Peyer's patch (tissue), 4 donors: ENCODE data around the gene SERTM1. TPM values are rescaled to one million over a fixed set of nuclear protein-coding genes. Genes with fewer than 3 reads are reported as not detected.

ENCODE experiments used
- DNase-seq, 3 donors: peaks; one replicate each; pipeline ENCODE4 v3.0.0-alpha.2; 2017 to 2019
- H3K27ac ChIP-seq, 4 donors: fragments of 200-600 bp; sonication (generic); one replicate each; pipeline ENCODE4 v1.5.1; 2016 to 2019
- H3K27me3 ChIP-seq, 2 donors: fragments of 200-600 bp; sonication (generic); one replicate each; pipeline ENCODE4 v1.5.1; 2019
- H3K36me3 ChIP-seq, 3 donors: fragments of 200-600 bp; sonication (generic); one replicate each; pipeline ENCODE4 v1.5.1; 2016 to 2019
- H3K4me1 ChIP-seq, 4 donors: fragments of 200-600 bp; sonication (generic); one replicate each; pipeline ENCODE4 v1.5.1; 2016 to 2019
- H3K4me3 ChIP-seq, 4 donors: fragments of 200-600 bp; sonication (generic); 1 replicate in 3 of 4; 2 replicates in 1 of 4; pipeline ENCODE4 v1.5.1; 2016 to 2019; ENCODE audit warnings: mild to moderate bottlenecking in 1 of 4
- H3K9me3 ChIP-seq, 4 donors: fragments of 200-600 bp; sonication (generic); one replicate each; pipeline ENCODE4 v1.5.1; 2016 to 2019; ENCODE audit warnings: mild to moderate bottlenecking in 1 of 4
- POLR2A ChIP-seq, 2 donors: fragments of 450-650 bp; IDR thresholded peaks; one replicate each; pipeline ENCODE4 v1.5.1; 2017; ENCODE audit warnings: antibody characterized with exemption in 2 of 2, mild to moderate bottlenecking in 2 of 2, moderate library complexity in 2 of 2
- total RNA-seq, 4 donors: library from RNA; depleted of rRNA; stranded (reverse); fragments of >200 nt; gene quantifications; one replicate each; pipeline ENCODE4 v1.1.0, GENCODE V29; 2016
- TF ChIP-seq, protein P1 (sequence below), 6 experiments: fragments of 450-650 bp in 4 of 6; fragments of 200-600 bp in 2 of 6; sonication (generic) in 1 of 6; IDR thresholded peaks; one replicate each; pipeline ENCODE4 v1.5.1; 2017 to 2019; ENCODE audit warnings: antibody characterized with exemption in 6 of 6, mild to moderate bottlenecking in 3 of 6, moderate library complexity in 1 of 6

The SERTM1 gene
- total RNA-seq, 4 donors from 2014 or later: not detected

- no peak overlapping the region for H3K27ac ChIP-seq
- TF ChIP-seq POLR2A (IDR thresholded peaks at IDR 0.05): no peak
- TF ChIP-seq, protein P1, sequence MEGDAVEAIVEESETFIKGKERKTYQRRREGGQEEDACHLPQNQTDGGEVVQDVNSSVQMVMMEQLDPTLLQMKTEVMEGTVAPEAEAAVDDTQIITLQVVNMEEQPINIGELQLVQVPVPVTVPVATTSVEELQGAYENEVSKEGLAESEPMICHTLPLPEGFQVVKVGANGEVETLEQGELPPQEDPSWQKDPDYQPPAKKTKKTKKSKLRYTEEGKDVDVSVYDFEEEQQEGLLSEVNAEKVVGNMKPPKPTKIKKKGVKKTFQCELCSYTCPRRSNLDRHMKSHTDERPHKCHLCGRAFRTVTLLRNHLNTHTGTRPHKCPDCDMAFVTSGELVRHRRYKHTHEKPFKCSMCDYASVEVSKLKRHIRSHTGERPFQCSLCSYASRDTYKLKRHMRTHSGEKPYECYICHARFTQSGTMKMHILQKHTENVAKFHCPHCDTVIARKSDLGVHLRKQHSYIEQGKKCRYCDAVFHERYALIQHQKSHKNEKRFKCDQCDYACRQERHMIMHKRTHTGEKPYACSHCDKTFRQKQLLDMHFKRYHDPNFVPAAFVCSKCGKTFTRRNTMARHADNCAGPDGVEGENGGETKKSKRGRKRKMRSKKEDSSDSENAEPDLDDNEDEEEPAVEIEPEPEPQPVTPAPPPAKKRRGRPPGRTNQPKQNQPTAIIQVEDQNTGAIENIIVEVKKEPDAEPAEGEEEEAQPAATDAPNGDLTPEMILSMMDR (IDR thresholded peaks at IDR 0.05): no peak
- H3K27me3 ChIP-seq: no peaks in the 10 kb centered on the region
- H3K36me3 ChIP-seq: no peaks in the 10 kb centered on the region
- H3K4me1 ChIP-seq: no peaks in the 10 kb centered on the region
- no peak overlapping the region for H3K4me3 ChIP-seq
- no peaks in the 10 kb centered on the region for H3K9me3 ChIP-seq
- DNase-seq: no peak
Observed at GRCh38 chr13:36685927-36686326, 12.1 kb downstream of the SERTM1 start.

DNA sequence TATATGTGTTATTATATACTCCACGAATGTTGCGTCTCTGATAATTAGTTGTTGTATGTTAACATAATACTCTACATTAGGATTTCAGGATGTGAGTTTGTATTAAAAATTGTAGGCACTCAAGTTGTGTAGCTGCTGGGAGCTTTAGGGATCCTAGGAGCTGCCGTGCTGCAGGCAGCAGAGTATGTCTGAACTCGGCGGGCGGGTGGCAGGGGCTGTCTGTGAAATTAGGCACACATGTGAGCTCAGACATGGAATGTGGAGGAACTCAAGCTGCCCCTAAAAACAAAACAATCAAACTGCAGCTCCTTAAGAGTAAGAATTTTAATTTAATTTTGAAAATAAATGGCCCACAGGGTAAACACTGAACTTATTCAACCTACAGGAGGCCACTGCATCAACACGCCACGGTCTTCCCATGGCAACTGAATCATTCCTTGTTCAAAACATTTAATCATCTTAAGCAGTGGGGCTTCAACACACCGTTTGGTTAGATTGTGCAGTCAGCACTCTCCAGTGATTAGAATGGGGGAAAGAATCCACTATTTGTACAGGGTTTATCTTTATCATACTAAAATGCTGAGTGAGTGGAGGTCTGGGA is 22.7 kb downstream of the SERTM1 start:
- Histone ChIP-seq H3K9me3 (no peaks in the 10 kb centered on the region), H3K36me3 (no peaks in the 10 kb centered on the region), H3K27me3 (no peaks in the 10 kb centered on the region), H3K4me1 (no peaks in the 10 kb centered on the region), H3K4me3 (no peak overlapping the region), H3K27ac (no peak overlapping the region)
- TF ChIP-seq, protein P1 (IDR thresholded peaks at IDR 0.05): no peak
- no peak for TF ChIP-seq POLR2A (IDR thresholded peaks at IDR 0.05)
- no peak for DNase-seq

DNA sequence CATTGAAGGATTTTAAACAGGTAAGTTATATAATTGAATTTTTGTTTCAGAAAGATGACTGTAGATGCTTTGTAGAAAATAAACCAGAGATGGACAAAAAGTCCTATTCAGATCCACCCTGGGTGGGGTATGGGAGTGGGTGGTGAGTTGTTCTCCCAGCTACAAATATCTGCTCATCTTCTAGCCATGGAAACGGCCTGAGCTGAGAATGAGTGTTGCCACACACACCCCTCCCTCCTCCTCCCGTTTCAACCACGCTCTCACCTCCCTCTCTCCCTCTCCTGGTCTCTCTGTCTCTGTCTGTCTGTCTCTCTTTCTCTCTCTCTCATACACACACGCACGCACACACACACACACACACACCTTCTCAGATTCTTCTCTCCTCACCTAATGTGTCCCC is 26.4 kb downstream of the SERTM1 start:
- no peak overlapping the region for H3K4me3 ChIP-seq
- no peak overlapping the region for H3K27ac ChIP-seq
- H3K36me3 ChIP-seq: no peaks in the 10 kb centered on the region
- no peaks in the 10 kb centered on the region for H3K27me3 ChIP-seq
- no peaks in the 10 kb centered on the region for H3K9me3 ChIP-seq
- H3K4me1 ChIP-seq: no peaks in the 10 kb centered on the region
- no peak for DNase-seq
- TF ChIP-seq POLR2A (IDR thresholded peaks at IDR 0.05): no peak
- TF ChIP-seq, protein P1 (IDR thresholded peaks at IDR 0.05): no peak

- H3K27ac ChIP-seq: no peak overlapping the region
- no peaks in the 10 kb centered on the region for H3K4me1 ChIP-seq
- DNase-seq: no peak
- no peaks in the 10 kb centered on the region for H3K36me3 ChIP-seq
- TF ChIP-seq, protein P1 (IDR thresholded peaks at IDR 0.05): no peak
- no peak for TF ChIP-seq POLR2A (IDR thresholded peaks at IDR 0.05)
- no peaks in the 10 kb centered on the region for H3K9me3 ChIP-seq
- no peak overlapping the region for H3K4me3 ChIP-seq
- no peaks in the 10 kb centered on the region for H3K27me3 ChIP-seq
Observed at GRCh38 chr13:36706755-36707154, 32.9 kb downstream of the SERTM1 start.

GRCh38 chr13:36709136-36709890 is 35.5 kb downstream of the SERTM1 start:
- no peaks in the 10 kb centered on the region for H3K9me3 ChIP-seq
- H3K27ac ChIP-seq: no peak overlapping the region
- DNase-seq: no peak
- TF ChIP-seq, protein P1 (IDR thresholded peaks at IDR 0.05): no peak
- no peak for TF ChIP-seq POLR2A (IDR thresholded peaks at IDR 0.05)
- H3K36me3 ChIP-seq: no peaks in the 10 kb centered on the region
- H3K4me3 ChIP-seq: no peak overlapping the region
- no peaks in the 10 kb centered on the region for H3K27me3 ChIP-seq
- no peaks in the 10 kb centered on the region for H3K4me1 ChIP-seq
